Renal cortical epithelial cell (primary cell): ENCODE measurements around the gene BEST2. TPM values are rescaled to one million over a fixed set of nuclear protein-coding genes. Genes with fewer than 3 reads are reported as not detected.
A peak's percentile ranks its signal among the peaks of the same experiment; 100 is the strongest.
"Not testable (repeated sequence)": the region's sequence is repeated elsewhere in the genome, so short reads cannot be mapped to it uniquely, and the experiment has no call there.

Source experiments
- DNase-seq: peaks from one replicate; pipeline ENCODE4 v3.0.0-alpha.2; 2011; ENCODE audit warnings: low read depth
- total RNA-seq: library from RNA; depleted of rRNA; stranded (reverse); fragments of >200 nt; gene quantifications from 2 replicates; pipeline ENCODE4 v1.2.3, GENCODE V29; 2014

The BEST2 gene
- not detected in 2 replicates for total RNA-seq

GRCh38 chr19:12751635-12752034, at the start of gene BEST2:
TSS of gene BEST2 (plus strand) at chr19:12751791. CDS start at chr19:12752593, 802 bp downstream.
- no peak for DNase-seq

- peak; percentile 22 for DNase-seq
These were observed 48.5 kb upstream of the BEST2 start for GRCh38 chr19:12703046-12703445.

GRCh38 chr19:12705169-12705568, 46.4 kb upstream of the BEST2 start:
- DNase-seq: no peak

- DNase-seq: no peak
These were observed 45.8 kb upstream of the BEST2 start for GRCh38 chr19:12705654-12706331.

GRCh38 chr19:12706332-12706718, 45.3 kb upstream of the BEST2 start:
- no peak for DNase-seq

- no peak for DNase-seq
These were observed 43.0 kb upstream of the BEST2 start for GRCh38 chr19:12708641-12709040.

- DNase-seq: no peak
These were observed 40.4 kb upstream of the BEST2 start for GRCh38 chr19:12711187-12711586.

- not testable (repeated sequence) for DNase-seq
These were observed 39.5 kb upstream of the BEST2 start for GRCh38 chr19:12712077-12712476.

GRCh38 chr19:12713304-12713703, 38.3 kb upstream of the BEST2 start:
- not testable (repeated sequence) for DNase-seq

GRCh38 chr19:12715102-12715501, 36.5 kb upstream of the BEST2 start:
- DNase-seq: no peak

GRCh38 chr19:12715929-12716328, 35.7 kb upstream of the BEST2 start:
- no peak for DNase-seq

- DNase-seq: no peak
These were observed 31.3 kb upstream of the BEST2 start for GRCh38 chr19:12720296-12720695.

GRCh38 chr19:12720851-12721655, 30.5 kb upstream of the BEST2 start:
- no peak for DNase-seq

GRCh38 chr19:12721656-12722565, 29.7 kb upstream of the BEST2 start:
- peak; percentile 20 for DNase-seq

GRCh38 chr19:12722566-12723380, 28.8 kb upstream of the BEST2 start:
- DNase-seq: peak; percentile 97

GRCh38 chr19:12723381-12723640, 28.3 kb upstream of the BEST2 start:
- DNase-seq: peak; percentile 7

GRCh38 chr19:12723641-12724426, 27.8 kb upstream of the BEST2 start, which contains the start of gene TNPO2:
TSS of gene TNPO2 (minus strand) at chr19:12723932. CDS start at chr19:12720977, 2,955 bp downstream.
- DNase-seq: peak; percentile 42

GRCh38 chr19:12725612-12726011, 26.0 kb upstream of the BEST2 start:
- DNase-seq: not testable (repeated sequence)

- no peak for DNase-seq
These were observed 24.6 kb upstream of the BEST2 start for GRCh38 chr19:12726988-12727316.

GRCh38 chr19:12727745-12728433, 23.7 kb upstream of the BEST2 start:
- no peak for DNase-seq
